NCI-H345 treated with DMSO at 0.1 percent for 48 hours (cell line): ENCODE data around the gene AUTS2.

ENCODE experiments used
- DNase-seq: peaks from one replicate; lab custom pipeline; 2025; ENCODE audit not compliant: unreplicated experiment; lab: John Stamatoyannopoulos, UW

The AUTS2 gene

DNA sequence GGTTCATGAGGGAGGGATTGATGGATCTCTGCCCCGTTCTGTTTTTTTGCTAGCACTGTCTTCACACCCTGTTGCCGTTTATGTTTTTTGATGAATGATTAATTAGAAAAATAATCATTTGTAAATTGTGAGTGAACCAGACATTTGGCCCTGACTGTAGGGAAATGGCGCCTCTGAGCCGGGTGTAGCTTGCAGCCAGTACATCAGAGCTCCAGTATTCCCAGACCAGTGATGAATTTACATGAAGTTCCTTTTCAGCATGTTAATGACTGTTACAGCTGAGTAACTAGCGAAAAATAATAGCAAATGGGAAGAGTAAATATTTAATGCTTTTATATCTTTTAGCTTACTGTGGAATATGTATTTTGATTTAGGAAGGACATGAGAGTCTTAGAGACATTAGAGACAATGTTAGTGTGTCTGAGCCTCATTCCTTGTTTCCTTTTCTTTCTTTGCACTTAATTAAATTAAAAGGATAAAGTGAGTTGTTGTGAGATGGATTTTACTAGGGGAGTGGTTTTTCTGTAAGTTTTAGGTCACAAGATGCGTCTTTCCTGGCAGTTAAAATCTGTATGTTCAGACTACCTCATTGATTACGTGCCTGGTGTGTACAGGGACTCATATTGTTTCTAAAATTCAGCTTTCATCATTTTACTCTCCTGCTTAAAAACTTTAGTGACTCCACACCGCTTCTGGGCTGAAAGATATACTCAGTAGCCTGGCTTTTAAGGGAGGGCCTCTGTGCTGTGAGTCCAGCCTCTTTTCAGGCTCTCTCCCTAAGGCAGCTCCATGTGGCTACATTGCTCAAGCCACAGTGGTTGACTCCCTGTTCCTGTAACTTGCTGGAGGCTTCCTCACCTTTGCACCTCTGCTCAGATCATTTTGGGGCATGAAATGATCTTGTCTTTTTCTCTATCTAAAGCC lies 86.4 kb downstream of the AUTS2 start:
- DNase-seq = no peak

- DNase-seq = no peak
Observed at GRCh38 chr7:69685293-69685631, 87.0 kb downstream of the AUTS2 start.

DNA sequence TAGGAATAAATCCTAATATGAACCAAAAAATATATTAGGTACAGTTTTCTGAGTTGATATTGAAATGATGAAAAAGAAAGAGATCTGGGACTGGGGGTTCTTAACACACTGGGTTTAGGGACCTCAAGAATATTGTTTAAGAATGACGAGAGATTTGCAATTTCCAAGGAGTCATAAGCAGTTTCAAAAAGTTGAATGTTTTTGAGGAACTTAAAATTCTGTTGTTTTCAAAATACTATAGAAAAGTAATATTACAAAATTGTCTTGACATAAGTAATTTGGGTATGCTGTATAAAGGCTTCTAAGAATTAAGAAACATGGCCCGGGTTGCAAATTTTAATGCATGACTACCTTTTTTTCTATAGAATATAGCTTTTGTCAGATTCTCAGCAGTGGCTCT lies 88.1 kb downstream of the AUTS2 start:
- no peak for DNase-seq

GRCh38 chr7:69687739-69688433 lies 89.6 kb downstream of the AUTS2 start:
- DNase-seq = no peak

DNA sequence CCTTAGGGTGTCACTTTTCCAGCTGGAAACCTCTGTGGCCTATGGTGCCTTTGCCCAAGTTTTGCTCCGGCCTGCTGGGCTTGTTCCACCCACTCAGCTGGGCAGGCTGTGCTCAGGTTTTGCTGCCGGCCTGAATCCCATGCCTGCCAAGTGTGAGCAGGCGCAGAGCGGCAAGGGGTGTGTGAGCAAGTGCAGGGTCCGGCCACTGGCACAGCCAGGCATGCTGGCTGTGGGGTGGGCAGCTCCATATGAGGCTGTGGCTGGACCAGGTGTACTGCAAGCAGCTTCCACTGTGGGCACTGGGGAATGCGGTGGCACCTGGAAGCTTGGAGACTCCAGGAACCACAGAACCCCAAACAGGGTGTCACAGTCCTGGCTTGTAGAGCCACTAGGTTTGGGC lies 92.1 kb downstream of the AUTS2 start:
- no peak for DNase-seq

DNA sequence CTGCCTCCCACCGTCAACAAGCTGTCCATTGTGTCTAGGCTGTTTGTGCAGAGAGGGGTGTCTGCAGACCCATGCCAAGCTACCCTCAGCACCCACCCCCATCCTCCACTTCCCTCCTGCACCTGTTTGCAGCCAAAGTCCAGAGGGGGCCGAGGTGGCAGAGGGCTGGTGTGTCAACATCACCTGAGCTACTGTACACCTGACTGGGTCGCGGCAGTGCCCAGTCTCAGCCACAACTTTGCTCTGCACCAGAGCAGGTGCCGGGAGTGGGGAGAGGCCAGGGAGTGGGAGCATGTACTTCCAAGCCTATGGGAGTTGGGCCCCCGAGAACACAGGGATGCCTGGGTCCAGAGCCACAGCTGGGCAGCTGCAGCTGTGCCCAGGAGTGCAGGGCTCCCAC lies 93.1 kb downstream of the AUTS2 start:
- no peak for DNase-seq

GRCh38 chr7:69691734-69692133 lies 93.5 kb downstream of the AUTS2 start:
- no peak for DNase-seq

DNA sequence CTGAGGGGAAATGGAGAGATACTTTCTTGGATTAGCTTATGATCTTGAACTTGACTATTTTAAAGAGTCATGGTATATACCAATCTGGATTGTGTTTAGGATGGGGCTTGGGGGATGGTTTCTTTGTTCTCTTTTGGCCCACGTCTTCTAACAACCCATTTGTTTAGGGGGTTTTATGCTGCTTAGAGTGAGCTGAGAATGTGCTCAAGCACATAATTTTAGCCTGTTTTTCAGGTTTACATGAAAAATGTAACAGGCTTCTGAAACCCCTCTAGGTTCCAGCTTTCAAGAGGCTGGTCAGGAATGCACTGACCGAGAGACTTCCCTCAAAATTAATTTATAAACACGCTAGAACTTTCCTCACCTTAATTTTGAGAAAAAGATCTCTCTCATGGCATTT lies 94.3 kb downstream of the AUTS2 start:
- DNase-seq = no peak

GRCh38 chr7:69693042-69693441 lies 94.8 kb downstream of the AUTS2 start:
- DNase-seq = no peak

- no peak for DNase-seq
Observed at GRCh38 chr7:69696054-69696591, 97.8 kb downstream of the AUTS2 start.

DNA sequence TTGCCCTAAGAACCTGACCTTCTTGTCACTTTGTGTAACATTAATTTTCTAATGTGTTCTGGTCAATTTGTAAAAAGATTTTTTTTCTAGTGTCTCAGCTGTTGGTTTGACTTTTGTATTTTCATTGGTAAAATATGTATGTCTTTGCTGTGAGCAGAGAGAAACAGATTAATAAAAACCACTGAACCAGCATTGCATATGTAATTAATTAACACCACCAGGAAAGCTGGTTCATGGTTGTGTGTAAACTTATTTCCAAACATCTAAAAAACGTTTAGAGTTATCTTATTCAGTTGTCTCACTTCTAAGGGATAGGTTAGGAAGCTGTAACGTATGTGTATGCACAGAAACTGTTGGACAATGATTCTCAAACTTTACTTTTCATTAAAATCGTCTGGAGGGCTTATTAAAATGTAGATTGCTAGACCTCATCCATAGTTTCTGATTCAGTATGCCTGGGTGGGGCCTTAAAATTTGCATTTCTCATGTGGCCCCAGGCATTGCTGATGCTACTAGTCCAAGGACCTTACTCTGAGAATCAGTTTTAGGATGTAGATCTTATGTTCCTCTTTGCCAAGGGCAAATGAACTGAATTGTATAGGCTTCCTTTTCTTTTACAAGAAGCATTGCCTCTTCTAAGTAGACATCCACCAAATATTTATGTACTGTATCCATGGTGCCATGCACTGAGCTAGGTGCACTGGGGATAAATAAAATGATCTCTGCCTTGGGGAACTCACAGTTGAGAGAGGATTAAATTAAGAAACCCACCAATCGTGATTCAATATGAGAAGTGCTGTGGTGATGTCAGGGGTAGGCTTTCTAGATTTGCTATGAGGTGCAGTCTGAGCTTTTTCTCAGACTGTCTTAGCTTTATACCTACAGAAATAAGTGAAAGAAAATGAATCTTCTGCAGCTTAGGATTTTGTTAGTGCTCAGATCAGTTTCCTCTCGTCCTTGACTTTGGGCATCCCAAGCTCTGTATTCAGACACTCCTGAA lies 98.7 kb downstream of the AUTS2 start:
- DNase-seq = no peak

- DNase-seq = no peak
Observed at GRCh38 chr7:69698109-69698825, 100.0 kb downstream of the AUTS2 start.

GRCh38 chr7:69699931-69700330 lies 101.7 kb downstream of the AUTS2 start:
- no peak for DNase-seq

- no peak for DNase-seq
Observed at GRCh38 chr7:69700331-69700730, 102.1 kb downstream of the AUTS2 start.

GRCh38 chr7:69701288-69701687 lies 103.0 kb downstream of the AUTS2 start:
- DNase-seq = no peak

DNA sequence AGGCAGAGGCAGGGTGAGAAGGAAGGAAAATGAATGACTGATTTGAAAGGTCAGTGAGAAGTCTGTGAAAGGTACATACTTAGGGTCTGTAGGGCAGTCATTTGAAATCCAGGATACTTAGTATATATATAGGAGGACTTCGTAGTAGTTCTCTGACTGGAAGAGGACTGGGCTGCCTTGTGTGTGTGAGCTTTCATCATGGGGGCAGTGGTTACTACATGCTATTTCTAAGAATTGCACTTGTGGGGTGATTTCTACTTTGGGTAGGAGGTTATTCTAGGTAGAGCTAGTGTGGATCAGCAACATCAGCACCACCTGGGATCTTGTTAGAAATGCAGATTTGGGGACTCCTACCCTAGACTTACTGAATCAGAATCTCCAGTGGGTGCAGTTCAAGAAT lies 104.1 kb downstream of the AUTS2 start:
- no peak for DNase-seq

DNA sequence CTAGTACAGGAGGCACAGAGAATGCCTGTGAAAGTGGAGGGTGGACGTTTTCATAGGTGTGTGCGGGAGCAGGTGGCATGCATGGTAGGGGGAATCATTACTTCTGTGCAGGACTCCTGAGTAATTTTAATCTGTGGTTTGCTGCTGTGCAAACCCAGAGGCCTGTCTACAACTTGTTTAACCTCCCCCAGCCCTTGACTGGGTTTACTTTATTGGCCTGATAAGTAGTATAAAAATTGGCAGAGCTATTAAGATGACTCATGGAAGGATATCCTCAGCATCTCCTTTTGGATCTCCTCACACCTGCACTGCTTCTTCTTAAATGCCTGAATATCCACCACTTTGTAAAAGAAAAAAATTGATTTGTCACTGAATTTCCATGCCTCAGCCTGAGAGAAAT lies 104.8 kb downstream of the AUTS2 start:
- DNase-seq = no peak

GRCh38 chr7:69706070-69706469 lies 107.8 kb downstream of the AUTS2 start:
- DNase-seq = no peak

GRCh38 chr7:69708857-69709256 lies 110.6 kb downstream of the AUTS2 start:
- DNase-seq = no peak

DNA sequence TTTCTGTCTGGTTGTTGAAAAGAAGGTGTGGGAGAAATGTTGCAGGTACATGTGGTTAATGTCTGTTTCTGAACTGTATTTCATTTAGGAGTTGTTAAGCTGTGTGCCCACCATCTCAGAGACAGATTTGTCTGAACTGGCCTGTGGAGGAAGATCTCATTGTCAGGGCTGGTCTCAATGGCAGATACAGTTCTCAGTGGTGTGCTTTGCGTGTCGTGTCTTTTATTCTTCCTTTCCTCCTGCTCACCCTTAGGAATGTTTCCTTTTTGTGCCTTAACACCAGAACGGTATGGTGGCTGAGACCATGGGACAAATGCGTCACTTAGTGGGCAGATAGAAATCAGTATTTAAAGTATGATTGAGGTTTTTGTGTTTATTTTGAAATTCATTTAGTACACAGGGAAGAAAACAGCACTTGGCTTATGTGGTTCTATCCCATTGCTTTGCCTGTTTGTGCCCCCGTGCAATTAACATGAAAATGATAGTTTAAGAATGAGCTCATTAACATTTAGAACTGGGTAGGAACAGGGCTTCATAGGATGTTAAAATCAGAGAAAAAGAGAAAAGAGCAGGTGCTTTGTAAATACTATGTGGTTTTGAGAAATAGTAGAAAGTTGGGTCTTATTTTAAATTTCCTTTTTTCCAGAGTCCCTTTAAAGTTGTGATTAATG lies 112.6 kb downstream of the AUTS2 start:
- no peak for DNase-seq
